EL (cell line): Measurements from ENCODE around the gene OAT.
"Not testable (repeated sequence)": the region's sequence is repeated elsewhere in the genome, so short reads cannot be mapped to it uniquely, and the experiment has no call there.

Source experiments
- DNase-seq: peaks from one replicate; pipeline ENCODE4 v3.0.0-alpha.2; 2016

OAT gene

GRCh38 chr10:124446830-124447750, 28.4 kb upstream of the OAT start:
- DNase-seq: no peak

GRCh38 chr10:124441694-124442093, 23.0 kb upstream of the OAT start:
- not testable (repeated sequence) for DNase-seq

GRCh38 chr10:124436191-124436638, 17.5 kb upstream of the OAT start:
- DNase-seq: peak; percentile 41

GRCh38 chr10:124435683-124436082, 17.0 kb upstream of the OAT start:
- DNase-seq: not testable (repeated sequence)

GRCh38 chr10:124433461-124433860, 14.7 kb upstream of the OAT start:
- no peak for DNase-seq

- no peak for DNase-seq
Observed at GRCh38 chr10:124430077-124430476, 11.4 kb upstream of the OAT start.

GRCh38 chr10:124429576-124429975, 10.9 kb upstream of the OAT start:
- no peak for DNase-seq

- no peak for DNase-seq
Observed at GRCh38 chr10:124428207-124428777, 9.6 kb upstream of the OAT start.

- no peak for DNase-seq
Observed at GRCh38 chr10:124425227-124425962, 6.7 kb upstream of the OAT start.

- DNase-seq: no peak
Observed at GRCh38 chr10:124423813-124424212, 5.1 kb upstream of the OAT start.

- no peak for DNase-seq
Observed at GRCh38 chr10:124422742-124423141, 4.0 kb upstream of the OAT start.

GRCh38 chr10:124420254-124420653, 1.5 kb upstream of the OAT start:
- DNase-seq: no peak

- no peak for DNase-seq
Observed at GRCh38 chr10:124419635-124420034, 912 bp upstream of the OAT start.

GRCh38 chr10:124417895-124418725, 613 bp downstream of the OAT start:
- DNase-seq: peak; percentile 66

- DNase-seq: no peak
Observed at GRCh38 chr10:124416733-124417132, 2.0 kb downstream of the OAT start.

- DNase-seq: no peak
Observed at GRCh38 chr10:124415210-124415609, 3.5 kb downstream of the OAT start.

- no peak for DNase-seq
Observed at GRCh38 chr10:124414076-124414475, 4.6 kb downstream of the OAT start.

GRCh38 chr10:124409696-124410095, 9.0 kb downstream of the OAT start:
- DNase-seq: no peak

- DNase-seq: no peak
Observed at GRCh38 chr10:124408357-124408756, 10.4 kb downstream of the OAT start.

- DNase-seq: no peak
Observed at GRCh38 chr10:124407456-124407855, 11.3 kb downstream of the OAT start.

GRCh38 chr10:124403548-124403947, 15.2 kb downstream of the OAT start:
- DNase-seq: peak; percentile 78

GRCh38 chr10:124402273-124402672, 16.4 kb downstream of the OAT start:
- no peak for DNase-seq

- DNase-seq: no peak
Observed at GRCh38 chr10:124401633-124402032, 17.1 kb downstream of the OAT start.
